Occipital lobe (tissue), 2 donors: ENCODE measurements around the gene PARD6G. TPM values are rescaled to one million over a fixed set of nuclear protein-coding genes. Genes with fewer than 3 reads are reported as not detected.

ENCODE experiments used
- DNase-seq: peaks from one replicate; lab custom pipeline; 2025; lab: John Stamatoyannopoulos, UW
- total RNA-seq: library from RNA; depleted of rRNA; stranded (reverse); fragments of >200 nt; gene quantifications from one replicate; pipeline ENCODE4 v1.2.3, GENCODE V29; 2014

PARD6G gene
- total RNA-seq, 1 donor from 2014 or later = 9.5 TPM

- no peak for DNase-seq
These were observed 56.0 kb downstream of the PARD6G start for GRCh38 chr18:80191264-80191663.

- no peak for DNase-seq
These were observed 57.0 kb downstream of the PARD6G start for GRCh38 chr18:80190311-80190710.

GRCh38 chr18:80189531-80189865, 57.8 kb downstream of the PARD6G start:
- DNase-seq = no peak

GRCh38 chr18:80188643-80189530, 58.4 kb downstream of the PARD6G start:
- DNase-seq = no peak

GRCh38 chr18:80187956-80188642, 59.2 kb downstream of the PARD6G start:
- no peak for DNase-seq

GRCh38 chr18:80185545-80185944, 61.8 kb downstream of the PARD6G start:
- no peak for DNase-seq

- DNase-seq = no peak
These were observed 63.0 kb downstream of the PARD6G start for GRCh38 chr18:80184243-80184772.

GRCh38 chr18:80183273-80184050, 63.9 kb downstream of the PARD6G start:
- DNase-seq = no peak

GRCh38 chr18:80182855-80183254, 64.5 kb downstream of the PARD6G start:
- no peak for DNase-seq

GRCh38 chr18:80181642-80182461, 65.5 kb downstream of the PARD6G start:
- no peak for DNase-seq

GRCh38 chr18:80180778-80181564, 66.3 kb downstream of the PARD6G start:
- no peak for DNase-seq

GRCh38 chr18:80179857-80180558, 67.3 kb downstream of the PARD6G start:
- DNase-seq = no peak

GRCh38 chr18:80178935-80179818, 68.1 kb downstream of the PARD6G start:
- DNase-seq = no peak

- DNase-seq = no peak
These were observed 70.2 kb downstream of the PARD6G start for GRCh38 chr18:80177128-80177527.

GRCh38 chr18:80176334-80177073, 70.8 kb downstream of the PARD6G start:
- no peak for DNase-seq

- no peak for DNase-seq
These were observed 71.7 kb downstream of the PARD6G start for GRCh38 chr18:80175451-80176204.

- DNase-seq = no peak
These were observed 74.3 kb downstream of the PARD6G start for GRCh38 chr18:80173060-80173459.
